ENCODE data around the gene DAB2IP. TPM values are rescaled to one million over a fixed set of nuclear protein-coding genes. Genes with fewer than 3 reads are reported as not detected.

DAB2IP gene
- polyA plus RNA-seq, 1 donor (not counting 4 experiments of a cell fraction or from before 2014, with no cell fraction given), result 28.6 TPM

DNA sequence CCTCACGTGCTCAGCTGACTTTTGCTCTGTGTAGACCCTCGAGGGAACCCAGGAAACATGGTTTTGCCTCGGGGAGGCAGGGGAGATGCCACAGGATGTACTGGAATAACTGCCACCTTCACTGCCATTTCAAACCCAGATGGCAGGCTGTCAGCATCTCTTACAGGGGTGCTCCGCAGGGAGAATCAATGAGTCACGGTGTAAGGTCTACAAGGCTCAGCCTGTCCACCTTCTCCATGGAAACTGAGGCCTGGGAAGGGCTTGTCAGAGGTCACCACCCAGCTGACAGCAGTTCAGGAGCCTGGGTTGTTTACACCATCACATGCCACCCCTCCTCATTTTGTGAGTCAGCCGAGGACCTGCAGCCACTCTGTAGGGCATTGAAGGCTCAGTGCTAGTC lies 30.8 kb downstream of the DAB2IP start:
- dilution Hi-C loops (cut with MboI; ENCODE audit: extremely low pct_ligation_motif_present, low sequenced_read_pairs), result no loop called here

DNA sequence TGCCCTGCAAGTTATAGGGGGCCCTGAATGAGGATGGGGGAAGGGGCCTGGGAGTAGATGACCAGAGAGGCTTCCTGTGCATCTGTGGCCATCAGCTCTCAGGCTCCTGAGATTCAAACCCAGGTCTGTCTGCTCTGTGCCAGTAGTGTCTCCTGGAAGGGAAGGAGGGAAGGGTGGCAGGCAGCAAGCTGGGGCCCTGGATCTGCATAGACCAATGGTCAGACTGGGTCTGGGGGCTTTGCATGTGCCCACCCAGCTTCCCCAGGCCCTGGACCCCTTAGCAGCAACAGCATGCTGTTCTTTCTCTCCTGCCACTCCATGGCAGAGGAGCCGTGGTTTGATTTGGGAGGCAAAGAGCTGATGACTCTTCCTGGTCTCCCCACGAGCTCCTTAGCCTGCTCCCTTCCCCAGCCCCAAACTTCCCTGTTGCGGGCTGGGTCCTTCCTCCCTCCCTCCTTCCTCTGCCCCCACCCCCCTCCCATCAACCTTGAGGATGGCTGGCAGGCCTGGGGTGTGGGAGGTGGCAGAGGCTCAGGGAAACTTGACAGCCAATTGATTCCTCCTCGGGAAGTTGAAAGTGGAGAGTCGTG lies 31.6 kb downstream of the DAB2IP start:
- no peak overlapping the region for H3K4me2 ChIP-seq (ENCODE audit: control insufficient read depth, extremely low read depth, insufficient read depth, low read depth, low read length)
- no peak overlapping the region for H2AFZ ChIP-seq (ENCODE audit: control insufficient read depth, low read length)
- TF ChIP-seq EZH2 (IDR thresholded peaks at IDR 0.05; ENCODE audit: low read length), result no peak
- DNase-seq (ENCODE audit: low read depth, low spot score) (no peak), FAIRE-seq (no peak)
- H4K20me1 ChIP-seq (ENCODE audit: control insufficient read depth, extremely low read depth, insufficient read depth, low read length), result no peaks in the 10 kb centered on the region
- H3K9me3 ChIP-seq (ENCODE audit: control insufficient read depth, low read depth, low read length), result no peaks in the 10 kb centered on the region
- no peaks in the 10 kb centered on the region for H3K9me1 ChIP-seq (ENCODE audit: control insufficient read depth, extremely low read depth, insufficient read depth, low read length)
- H3K9ac ChIP-seq (ENCODE audit: control insufficient read depth, extremely low read depth, insufficient read depth, low read length), result no peak overlapping the region
- no peaks in the 10 kb centered on the region for H3K4me1 ChIP-seq (ENCODE audit: control insufficient read depth, extremely low read depth, insufficient read depth, low read length)
- dilution Hi-C loops (cut with MboI; ENCODE audit: extremely low pct_ligation_motif_present, low sequenced_read_pairs), result no loop called here
- H3K4me3 ChIP-seq (ENCODE audit: control insufficient read depth in 2 of 3, extremely low read depth in 1 of 3, insufficient read depth in 2 of 3, low read depth in 1 of 3, low read length in 3 of 3), result no peak overlapping the region
- H3K27ac ChIP-seq (ENCODE audit: control insufficient read depth, insufficient read depth, low read length), result no peak overlapping the region
- H3K27me3 ChIP-seq (ENCODE audit: control insufficient read depth, extremely low read depth, insufficient read depth, low read length), result peaks cover 3% of the 10 kb centered on the region
- H3K79me2 ChIP-seq (ENCODE audit: control insufficient read depth, insufficient read depth, low read length), result no peaks in the 10 kb centered on the region
- H3K36me3 ChIP-seq (ENCODE audit: control insufficient read depth in 2 of 2, extremely low read depth in 1 of 2, insufficient read depth in 2 of 2, low read length in 2 of 2), result no peaks in the 10 kb centered on the region

More for the DNA sequence above, 30.8 kb downstream of the DAB2IP start:
- DNase-seq (ENCODE audit: low read depth, low spot score) (no peak), FAIRE-seq (no peak)
- TF ChIP-seq, protein P1, sequence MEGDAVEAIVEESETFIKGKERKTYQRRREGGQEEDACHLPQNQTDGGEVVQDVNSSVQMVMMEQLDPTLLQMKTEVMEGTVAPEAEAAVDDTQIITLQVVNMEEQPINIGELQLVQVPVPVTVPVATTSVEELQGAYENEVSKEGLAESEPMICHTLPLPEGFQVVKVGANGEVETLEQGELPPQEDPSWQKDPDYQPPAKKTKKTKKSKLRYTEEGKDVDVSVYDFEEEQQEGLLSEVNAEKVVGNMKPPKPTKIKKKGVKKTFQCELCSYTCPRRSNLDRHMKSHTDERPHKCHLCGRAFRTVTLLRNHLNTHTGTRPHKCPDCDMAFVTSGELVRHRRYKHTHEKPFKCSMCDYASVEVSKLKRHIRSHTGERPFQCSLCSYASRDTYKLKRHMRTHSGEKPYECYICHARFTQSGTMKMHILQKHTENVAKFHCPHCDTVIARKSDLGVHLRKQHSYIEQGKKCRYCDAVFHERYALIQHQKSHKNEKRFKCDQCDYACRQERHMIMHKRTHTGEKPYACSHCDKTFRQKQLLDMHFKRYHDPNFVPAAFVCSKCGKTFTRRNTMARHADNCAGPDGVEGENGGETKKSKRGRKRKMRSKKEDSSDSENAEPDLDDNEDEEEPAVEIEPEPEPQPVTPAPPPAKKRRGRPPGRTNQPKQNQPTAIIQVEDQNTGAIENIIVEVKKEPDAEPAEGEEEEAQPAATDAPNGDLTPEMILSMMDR (optimal IDR thresholded peaks at IDR 0.05 in 1 of 3, IDR thresholded peaks at IDR 0.05 in 1 of 3, conservative IDR thresholded peaks at IDR 0.05 in 1 of 3; ENCODE audit: extremely low read depth in 1 of 3, insufficient read depth in 2 of 3, low read length in 3 of 3), result no peak
- TF ChIP-seq EZH2 (IDR thresholded peaks at IDR 0.05; ENCODE audit: low read length), result no peak
- Histone ChIP-seq H3K79me2 (ENCODE audit: control insufficient read depth, insufficient read depth, low read length) (no peaks in the 10 kb centered on the region), H3K4me2 (ENCODE audit: control insufficient read depth, extremely low read depth, insufficient read depth, low read depth, low read length) (no peak overlapping the region), H3K9me1 (ENCODE audit: control insufficient read depth, extremely low read depth, insufficient read depth, low read length) (no peaks in the 10 kb centered on the region), H3K36me3 (ENCODE audit: control insufficient read depth in 2 of 2, extremely low read depth in 1 of 2, insufficient read depth in 2 of 2, low read length in 2 of 2) (no peaks in the 10 kb centered on the region), H3K9me3 (ENCODE audit: control insufficient read depth, low read depth, low read length) (no peaks in the 10 kb centered on the region), H2AFZ (ENCODE audit: control insufficient read depth, low read length) (no peak overlapping the region), H3K27ac (ENCODE audit: control insufficient read depth, insufficient read depth, low read length) (no peak overlapping the region), H3K9ac (ENCODE audit: control insufficient read depth, extremely low read depth, insufficient read depth, low read length) (no peak overlapping the region), H4K20me1 (ENCODE audit: control insufficient read depth, extremely low read depth, insufficient read depth, low read length) (no peaks in the 10 kb centered on the region), H3K4me1 (ENCODE audit: control insufficient read depth, extremely low read depth, insufficient read depth, low read length) (no peaks in the 10 kb centered on the region), H3K4me3 (ENCODE audit: control insufficient read depth in 2 of 3, extremely low read depth in 1 of 3, insufficient read depth in 2 of 3, low read depth in 1 of 3, low read length in 3 of 3) (no peak overlapping the region), H3K27me3 (ENCODE audit: control insufficient read depth, extremely low read depth, insufficient read depth, low read length) (peaks cover 3% of the 10 kb centered on the region)

DNA sequence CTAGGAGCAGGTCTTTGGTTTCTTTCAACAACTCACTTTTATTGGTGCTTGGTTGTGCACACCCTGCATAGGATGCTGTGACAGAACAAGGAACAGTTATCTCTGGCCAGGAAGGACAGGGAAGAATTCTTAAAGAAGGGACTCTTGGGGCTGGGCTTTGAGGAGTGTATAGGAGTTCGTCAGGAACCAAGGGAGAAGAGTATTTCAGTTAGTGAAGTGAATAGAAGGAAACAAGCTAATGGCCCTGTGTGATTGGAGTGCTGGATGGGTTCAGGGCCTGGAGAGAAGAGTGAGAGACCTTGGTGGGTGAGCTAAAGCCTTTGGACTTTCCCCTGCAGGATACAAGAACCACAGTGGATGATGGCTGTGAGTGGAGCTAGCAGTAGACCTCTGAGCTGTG lies 32.2 kb downstream of the DAB2IP start:
- FAIRE-seq (no peak), DNase-seq (ENCODE audit: low read depth, low spot score) (no peak)
- H3K79me2 ChIP-seq (ENCODE audit: control insufficient read depth, insufficient read depth, low read length), result no peaks in the 10 kb centered on the region
- dilution Hi-C loops (cut with MboI; ENCODE audit: extremely low pct_ligation_motif_present, low sequenced_read_pairs), result no loop called here
- H3K9me3 ChIP-seq (ENCODE audit: control insufficient read depth, low read depth, low read length), result no peaks in the 10 kb centered on the region
- TF ChIP-seq EZH2 (IDR thresholded peaks at IDR 0.05; ENCODE audit: low read length), result no peak
- TF ChIP-seq, protein P1 (optimal IDR thresholded peaks at IDR 0.05 in 1 of 3, IDR thresholded peaks at IDR 0.05 in 1 of 3, conservative IDR thresholded peaks at IDR 0.05 in 1 of 3; ENCODE audit: extremely low read depth in 1 of 3, insufficient read depth in 2 of 3, low read length in 3 of 3), result no peak
- H2AFZ ChIP-seq (ENCODE audit: control insufficient read depth, low read length), result no peak overlapping the region
- no peaks in the 10 kb centered on the region for H4K20me1 ChIP-seq (ENCODE audit: control insufficient read depth, extremely low read depth, insufficient read depth, low read length)
- H3K4me2 ChIP-seq (ENCODE audit: control insufficient read depth, extremely low read depth, insufficient read depth, low read depth, low read length), result no peak overlapping the region
- H3K9ac ChIP-seq (ENCODE audit: control insufficient read depth, extremely low read depth, insufficient read depth, low read length), result no peak overlapping the region
- no peaks in the 10 kb centered on the region for H3K36me3 ChIP-seq (ENCODE audit: control insufficient read depth in 2 of 2, extremely low read depth in 1 of 2, insufficient read depth in 2 of 2, low read length in 2 of 2)
- H3K27me3 ChIP-seq (ENCODE audit: control insufficient read depth, extremely low read depth, insufficient read depth, low read length), result peaks cover 3% of the 10 kb centered on the region
- H3K9me1 ChIP-seq (ENCODE audit: control insufficient read depth, extremely low read depth, insufficient read depth, low read length), result no peaks in the 10 kb centered on the region
- H3K4me3 ChIP-seq (ENCODE audit: control insufficient read depth in 2 of 3, extremely low read depth in 1 of 3, insufficient read depth in 2 of 3, low read depth in 1 of 3, low read length in 3 of 3), result no peak overlapping the region
- H3K27ac ChIP-seq (ENCODE audit: control insufficient read depth, insufficient read depth, low read length), result no peak overlapping the region
- H3K4me1 ChIP-seq (ENCODE audit: control insufficient read depth, extremely low read depth, insufficient read depth, low read length), result no peaks in the 10 kb centered on the region
